ENCODE measurements around the gene GAGE13. TPM values are rescaled to one million over a fixed set of nuclear protein-coding genes. Genes with fewer than 3 reads are reported as not detected.

The GAGE13 gene
- total and polyA plus RNA-seq, 2 donors (not counting 3 experiments of a cell fraction or from before 2014, with no cell fraction given), result not detected

DNA sequence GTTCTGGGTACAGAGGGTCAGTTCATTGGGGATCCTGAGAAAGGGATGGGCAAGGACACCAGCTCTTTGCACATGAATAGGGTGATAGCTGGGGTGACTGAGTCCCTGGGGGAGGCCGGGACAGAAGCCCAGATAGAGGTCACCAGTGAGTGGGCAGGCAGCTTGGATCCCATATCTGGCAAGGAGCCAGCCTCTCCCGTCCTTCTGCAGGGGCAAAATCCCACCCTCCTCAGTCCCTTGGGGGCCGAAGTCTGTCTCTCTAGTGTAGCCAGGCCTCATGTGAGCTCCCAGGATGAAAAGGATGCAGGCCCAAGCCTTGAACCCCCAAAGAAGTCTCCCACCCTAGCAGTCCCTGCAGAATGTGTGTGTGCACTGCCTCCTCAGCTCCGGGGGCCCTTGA is 44.8 kb upstream of the GAGE13 start:
- no peak for TF ChIP-seq JUN (IDR thresholded peaks at IDR 0.05; ENCODE audit: borderline replicate concordance, insufficient read depth, insufficient read length, low read depth)
- TF ChIP-seq, protein P1, sequence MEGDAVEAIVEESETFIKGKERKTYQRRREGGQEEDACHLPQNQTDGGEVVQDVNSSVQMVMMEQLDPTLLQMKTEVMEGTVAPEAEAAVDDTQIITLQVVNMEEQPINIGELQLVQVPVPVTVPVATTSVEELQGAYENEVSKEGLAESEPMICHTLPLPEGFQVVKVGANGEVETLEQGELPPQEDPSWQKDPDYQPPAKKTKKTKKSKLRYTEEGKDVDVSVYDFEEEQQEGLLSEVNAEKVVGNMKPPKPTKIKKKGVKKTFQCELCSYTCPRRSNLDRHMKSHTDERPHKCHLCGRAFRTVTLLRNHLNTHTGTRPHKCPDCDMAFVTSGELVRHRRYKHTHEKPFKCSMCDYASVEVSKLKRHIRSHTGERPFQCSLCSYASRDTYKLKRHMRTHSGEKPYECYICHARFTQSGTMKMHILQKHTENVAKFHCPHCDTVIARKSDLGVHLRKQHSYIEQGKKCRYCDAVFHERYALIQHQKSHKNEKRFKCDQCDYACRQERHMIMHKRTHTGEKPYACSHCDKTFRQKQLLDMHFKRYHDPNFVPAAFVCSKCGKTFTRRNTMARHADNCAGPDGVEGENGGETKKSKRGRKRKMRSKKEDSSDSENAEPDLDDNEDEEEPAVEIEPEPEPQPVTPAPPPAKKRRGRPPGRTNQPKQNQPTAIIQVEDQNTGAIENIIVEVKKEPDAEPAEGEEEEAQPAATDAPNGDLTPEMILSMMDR (IDR thresholded peaks at IDR 0.05; ENCODE audit: extremely low read depth in 1 of 2, insufficient read depth in 1 of 2, low read depth in 1 of 2, low read length in 2 of 2), result no peak
- no peak for TF ChIP-seq FOS (IDR thresholded peaks at IDR 0.05; ENCODE audit: borderline replicate concordance, insufficient read depth, low read length)
- no peak for TF ChIP-seq EZH2 (IDR thresholded peaks at IDR 0.05; ENCODE audit: borderline replicate concordance, low read depth, low read length, severe bottlenecking)
- TF ChIP-seq GATA2 (IDR thresholded peaks at IDR 0.05; ENCODE audit: insufficient read depth, insufficient read length, low read depth, low read length), result no peak
- no peak for TF ChIP-seq POLR2AphosphoS5 (IDR thresholded peaks at IDR 0.05; ENCODE audit: insufficient read depth, low read depth, low read length)
- no peak for TF ChIP-seq POLR2A (IDR thresholded peaks at IDR 0.05; ENCODE audit: low read depth, low read length)
- TF ChIP-seq, protein P2, sequence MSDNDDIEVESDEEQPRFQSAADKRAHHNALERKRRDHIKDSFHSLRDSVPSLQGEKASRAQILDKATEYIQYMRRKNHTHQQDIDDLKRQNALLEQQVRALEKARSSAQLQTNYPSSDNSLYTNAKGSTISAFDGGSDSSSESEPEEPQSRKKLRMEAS (IDR thresholded peaks at IDR 0.05; ENCODE audit: insufficient read depth, insufficient read length), result no peak
- no peak for TF ChIP-seq MYC (IDR thresholded peaks at IDR 0.05; ENCODE audit: low read depth, low read length)
- Histone ChIP-seq H3K36me3 (ENCODE audit: control insufficient read depth in 2 of 2, extremely low read depth in 1 of 2, insufficient read depth in 2 of 2, low read length in 2 of 2) (no peaks in the 10 kb centered on the region), H3K4me2 (ENCODE audit: insufficient read depth, low read length) (no peak overlapping the region), H3K4me3 (replicated peaks in 1 of 3; ENCODE audit: insufficient read depth in 1 of 3, low read depth in 1 of 3, low read length in 3 of 3) (no peak overlapping the region), H3K4me1 (ENCODE audit: control insufficient read depth, extremely low read depth, insufficient read depth, low read length) (no peaks in the 10 kb centered on the region), H3K9me3 (replicated peaks; ENCODE audit: control insufficient read depth, insufficient read depth, low read length) (no peaks in the 10 kb centered on the region), H4K20me1 (replicated peaks; ENCODE audit: control insufficient read depth, extremely low read depth, insufficient read depth, low read length) (no peaks in the 10 kb centered on the region), H3K27ac (ENCODE audit: insufficient read depth, low read depth, low read length) (no peak overlapping the region), H2AFZ (ENCODE audit: low read depth, low read length) (no peak overlapping the region), H3K27me3 (ENCODE audit: control insufficient read depth in 2 of 2, insufficient read depth in 2 of 2, low read length in 2 of 2) (no peaks in the 10 kb centered on the region), H3K9me1 (replicated peaks; ENCODE audit: control insufficient read depth, extremely low read depth, insufficient read depth, low read length) (no peaks in the 10 kb centered on the region), H3K79me2 (ENCODE audit: control insufficient read depth, insufficient read depth, low read length) (no peaks in the 10 kb centered on the region), H3K9ac (replicated peaks; ENCODE audit: extremely low read depth, insufficient read depth, low read length) (no peak overlapping the region)
- intact Hi-C loops (cut with micrococcal nuclease) (no loop called here), dilution Hi-C loops (cut with MboI; ENCODE audit: extremely low pct_ligation_motif_present, low sequenced_read_pairs) (no loop called here)
- no TSS peak for BruUV-seq (replicated peaks)
- ChIA-PET CTCF (no interaction called here), POLR2A (no interaction called here)
- DNase-seq (ENCODE audit: low read depth, low spot score), result no peak
- no peak for FAIRE-seq
